ENCODE measurements around the gene IGFBP2. TPM values are rescaled to one million over a fixed set of nuclear protein-coding genes. Genes with fewer than 3 reads are reported as not detected.

The IGFBP2 gene
- total and polyA plus RNA-seq, 2 donors (not counting 1 experiment from before 2014, with no cell fraction given) = not detected

GRCh38 chr2:216661639-216662375, 28.6 kb downstream of the IGFBP2 start:
- H3K4me1 ChIP-seq (ENCODE audit: control insufficient read depth in 2 of 2, insufficient read depth in 2 of 2, low read length in 2 of 2) = no peaks in the 10 kb centered on the region
- no peak overlapping the region for H3K27ac Mint-ChIP-seq
- WGBS (ENCODE audit: insufficient coverage) = 88% methylated on average over 18 of the region's 20 CpGs
- H3K4me1 Mint-ChIP-seq = no peaks in the 10 kb centered on the region
- ChIA-PET POLR2A (no interaction called here), CTCF (interaction anchor here (0.6 kb wide), 1 partner anchor 142 kb away, joined by 3 read pairs; no protein-coding TSS in a partner anchor)
- H3K9me3 ChIP-seq (ENCODE audit: control extremely low read depth in 1 of 3, control insufficient read depth in 2 of 3, insufficient read depth in 1 of 3, low read length in 2 of 3) = no peaks in the 10 kb centered on the region
- H3K27me3 ChIP-seq (replicated peaks in 1 of 4; ENCODE audit: control extremely low read depth in 1 of 4, control insufficient read depth in 3 of 4, insufficient read depth in 4 of 4, low read length in 3 of 4) = peaks cover 0 to 10% (median 1%) of the 10 kb centered on the region in 4 experiments
- H3K4me3 Mint-ChIP-seq = no peak overlapping the region
- no peak overlapping the region for H3K4me2 ChIP-seq (replicated peaks; ENCODE audit: low read depth, low read length, poor library complexity, severe bottlenecking)
- H2AFZ ChIP-seq (ENCODE audit: insufficient read depth, low read depth, low read length, poor library complexity, severe bottlenecking) = no peak overlapping the region
- H3K79me2 ChIP-seq (ENCODE audit: control insufficient read depth, insufficient read depth, low read length) = no peaks in the 10 kb centered on the region
- no peak overlapping the region for H3K9ac ChIP-seq (ENCODE audit: low read length)
- H3K27ac ChIP-seq (ENCODE audit: low read length in 2 of 2) = no peak overlapping the region
- no peaks in the 10 kb centered on the region for H3K9me3 Mint-ChIP-seq (ENCODE audit: insufficient read depth)
- no peak for ATAC-seq (ENCODE audit: low read depth)
- H3K27me3 Mint-ChIP-seq = peaks cover 22% of the 10 kb centered on the region
- TF ChIP-seq CTCF (IDR thresholded peaks at IDR 0.05) = no peak
- no peak for TF ChIP-seq EZH2 (IDR thresholded peaks at IDR 0.05; ENCODE audit: borderline replicate concordance, insufficient read depth, low read depth, low read length, poor library complexity, severe bottlenecking)
- intact Hi-C loops (cut with micrococcal nuclease) = no loop called here
- no peaks in the 10 kb centered on the region for H3K36me3 ChIP-seq (replicated peaks in 1 of 2; ENCODE audit: control extremely low read depth in 1 of 2, control insufficient read depth in 1 of 2, extremely low read depth in 1 of 2, insufficient read depth in 2 of 2, low read length in 1 of 2)
- no peak overlapping the region for H3K4me3 ChIP-seq (ENCODE audit: control extremely low read depth in 1 of 5, extremely low read depth in 1 of 5, insufficient read depth in 1 of 5, low read depth in 2 of 5, low read length in 4 of 5)
- no peak for DNase-seq
- no peaks in the 10 kb centered on the region for H4K20me1 ChIP-seq (ENCODE audit: control insufficient read depth, insufficient read depth, low read length, poor library complexity, severe bottlenecking)

DNA sequence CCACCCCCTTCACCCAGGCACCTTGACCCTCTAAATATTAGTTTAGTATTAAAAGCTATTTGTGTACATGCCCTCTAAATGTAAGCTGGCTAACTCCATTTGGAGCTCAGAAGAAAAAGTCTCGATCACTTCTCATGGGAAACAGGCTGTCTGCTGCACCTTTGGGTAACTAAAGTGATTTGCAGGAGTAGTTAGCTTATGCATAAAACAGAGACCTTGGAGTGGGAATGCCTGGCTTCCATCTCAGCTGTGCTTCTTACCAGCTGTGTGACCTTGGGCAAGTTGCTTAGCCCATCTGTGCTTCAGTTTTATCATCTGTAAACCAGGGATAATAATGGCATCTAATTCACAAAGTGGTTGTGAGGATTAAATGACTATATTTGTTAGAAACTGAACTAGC, 29.9 kb downstream of the IGFBP2 start:
- H3K4me1 Mint-ChIP-seq = no peaks in the 10 kb centered on the region
- ATAC-seq (ENCODE audit: low read depth) (no peak), DNase-seq (no peak)
- no peaks in the 10 kb centered on the region for H3K79me2 ChIP-seq (ENCODE audit: control insufficient read depth, insufficient read depth, low read length)
- H3K9me3 ChIP-seq (ENCODE audit: control extremely low read depth in 1 of 3, control insufficient read depth in 2 of 3, insufficient read depth in 1 of 3, low read length in 2 of 3) = no peaks in the 10 kb centered on the region
- H3K27ac ChIP-seq (ENCODE audit: low read length in 2 of 2) = no peak overlapping the region
- H4K20me1 ChIP-seq (ENCODE audit: control insufficient read depth, insufficient read depth, low read length, poor library complexity, severe bottlenecking) = no peaks in the 10 kb centered on the region
- 71% methylated on average over 1 of the region's 1 CpG for WGBS (ENCODE audit: insufficient coverage)
- no peak overlapping the region for H3K4me2 ChIP-seq (replicated peaks; ENCODE audit: low read depth, low read length, poor library complexity, severe bottlenecking)
- CTCF ChIA-PET = interaction anchor here (0.8 to 1.7 kb wide), 7 partner anchors 12 to 630 kb away, joined by 3 to 5 read pairs (median 4); no protein-coding TSS in a partner anchor
- H3K27me3 ChIP-seq (replicated peaks in 1 of 4; ENCODE audit: control extremely low read depth in 1 of 4, control insufficient read depth in 3 of 4, insufficient read depth in 4 of 4, low read length in 3 of 4) = peaks cover 0 to 4% (median 1%) of the 10 kb centered on the region in 4 experiments
- H3K9ac ChIP-seq (ENCODE audit: low read length) = no peak overlapping the region
- H3K4me1 ChIP-seq (ENCODE audit: control insufficient read depth in 2 of 2, insufficient read depth in 2 of 2, low read length in 2 of 2) = no peaks in the 10 kb centered on the region
- POLR2A ChIA-PET = no interaction called here
- H3K4me3 Mint-ChIP-seq = no peak overlapping the region
- no peak overlapping the region for H2AFZ ChIP-seq (ENCODE audit: insufficient read depth, low read depth, low read length, poor library complexity, severe bottlenecking)
- intact Hi-C loops (cut with micrococcal nuclease) = no loop called here
- H3K36me3 ChIP-seq (replicated peaks in 1 of 2; ENCODE audit: control extremely low read depth in 1 of 2, control insufficient read depth in 1 of 2, extremely low read depth in 1 of 2, insufficient read depth in 2 of 2, low read length in 1 of 2) = no peaks in the 10 kb centered on the region
- TF ChIP-seq EZH2 (IDR thresholded peaks at IDR 0.05; ENCODE audit: borderline replicate concordance, insufficient read depth, low read depth, low read length, poor library complexity, severe bottlenecking) = no peak
- no peak overlapping the region for H3K4me3 ChIP-seq (ENCODE audit: control extremely low read depth in 1 of 5, extremely low read depth in 1 of 5, insufficient read depth in 1 of 5, low read depth in 2 of 5, low read length in 4 of 5)
- H3K27ac Mint-ChIP-seq = no peak overlapping the region
- H3K27me3 Mint-ChIP-seq = peaks cover 12% of the 10 kb centered on the region
- H3K9me3 Mint-ChIP-seq (ENCODE audit: insufficient read depth) = no peaks in the 10 kb centered on the region
